ENCODE results near the gene TUBA3C.

Gene TUBA3C

GRCh38 chr13:19169991-19170390, 11.6 kb downstream of the TUBA3C start:
- FAIRE-seq (no peak), DNase-seq (ENCODE audit: insufficient read length, low spot score) (no peak)

- FAIRE-seq (no peak), DNase-seq (ENCODE audit: insufficient read length, low spot score) (no peak)
Observed at GRCh38 chr13:19169496-19169895, 12.1 kb downstream of the TUBA3C start.

GRCh38 chr13:19161308-19161707, 20.3 kb downstream of the TUBA3C start:
- DNase-seq (ENCODE audit: insufficient read length, low spot score) = no peak
- FAIRE-seq = no peak

GRCh38 chr13:19159761-19160420, 21.7 kb downstream of the TUBA3C start:
- DNase-seq (ENCODE audit: insufficient read length, low spot score) = no peak
- FAIRE-seq = no peak

GRCh38 chr13:19159181-19159580, 22.4 kb downstream of the TUBA3C start:
- FAIRE-seq = no peak
- DNase-seq (ENCODE audit: insufficient read length, low spot score) = no peak

- no peak for FAIRE-seq
- DNase-seq (ENCODE audit: insufficient read length, low spot score) = no peak
Observed at GRCh38 chr13:19158526-19159174, 23.0 kb downstream of the TUBA3C start.

GRCh38 chr13:19158006-19158405, 23.6 kb downstream of the TUBA3C start:
- FAIRE-seq = no peak
- no peak for DNase-seq (ENCODE audit: insufficient read length, low spot score)

GRCh38 chr13:19157461-19157860, 24.2 kb downstream of the TUBA3C start:
- no peak for FAIRE-seq
- no peak for DNase-seq (ENCODE audit: insufficient read length, low spot score)

- FAIRE-seq (no peak), DNase-seq (ENCODE audit: insufficient read length, low spot score) (no peak)
Observed at GRCh38 chr13:19156013-19156825, 25.4 kb downstream of the TUBA3C start.

GRCh38 chr13:19155321-19155861, 26.2 kb downstream of the TUBA3C start:
- no peak for DNase-seq (ENCODE audit: insufficient read length, low spot score)
- no peak for FAIRE-seq

- no peak for FAIRE-seq
- no peak for DNase-seq (ENCODE audit: insufficient read length, low spot score)
Observed at GRCh38 chr13:19154843-19155242, 26.8 kb downstream of the TUBA3C start.

- FAIRE-seq (no peak), DNase-seq (ENCODE audit: insufficient read length, low spot score) (no peak)
Observed at GRCh38 chr13:19153782-19154450, 27.7 kb downstream of the TUBA3C start.

- DNase-seq (ENCODE audit: insufficient read length, low spot score) = no peak
- FAIRE-seq = no peak
Observed at GRCh38 chr13:19152403-19152802, 29.2 kb downstream of the TUBA3C start.

- FAIRE-seq = no peak
- DNase-seq (ENCODE audit: insufficient read length, low spot score) = no peak
Observed at GRCh38 chr13:19151581-19152263, 29.9 kb downstream of the TUBA3C start.

GRCh38 chr13:19150712-19151228, 30.9 kb downstream of the TUBA3C start:
- no peak for FAIRE-seq
- DNase-seq (ENCODE audit: insufficient read length, low spot score) = no peak

GRCh38 chr13:19150226-19150625, 31.4 kb downstream of the TUBA3C start:
- DNase-seq (ENCODE audit: insufficient read length, low spot score) (no peak), FAIRE-seq (no peak)

- FAIRE-seq (no peak), DNase-seq (ENCODE audit: insufficient read length, low spot score) (no peak)
Observed at GRCh38 chr13:19148561-19148960, 33.1 kb downstream of the TUBA3C start.

Measured in GM19239 (cell line).